WTC11 (cell line): ENCODE measurements around the gene SH3TC2. TPM values are rescaled to one million over a fixed set of nuclear protein-coding genes. Genes with fewer than 3 reads are reported as not detected.

Source experiments
- ATAC-seq: fragments of 200-7000 bp; cut with Tn5 transposase; 2 replicates; pipeline ENCODE4 v1.10.0; 2021; ENCODE audit warnings: mild to moderate bottlenecking, moderate library complexity
- CTCF ChIA-PET: fragments of 300-600 bp; sonication (Branson Sonifier 250); formaldehyde crosslinking; loops from one replicate; lab custom pipeline; 2021; ENCODE audit warnings: antibody characterized with exemption; lab: Charles Lee
- POLR2A ChIA-PET: fragments of 350-600 bp; sonication (Branson Sonifier 250); formaldehyde crosslinking; loops from one replicate; lab custom pipeline; 2021; ENCODE audit warnings: antibody characterized with exemption; lab: Charles Lee
- DNase-seq: peaks from one replicate; pipeline ENCODE4 v3.0.0; 2021; ENCODE audit warnings: low spot score
- H3K27ac Mint-ChIP-seq: 2 replicates; pipeline ENCODE4 v1.8.0; 2021; ENCODE audit warnings: mixed read lengths
- H3K27me3 Mint-ChIP-seq: 2 replicates; pipeline ENCODE4 v1.8.0; 2021; ENCODE audit warnings: low read depth, mild to moderate bottlenecking, moderate library complexity, mixed read lengths
- H3K36me3 Mint-ChIP-seq: 2 replicates; pipeline ENCODE4 v1.8.0; 2021; ENCODE audit warnings: mixed read lengths
- H3K4me1 Mint-ChIP-seq: 2 replicates; pipeline ENCODE4 v1.8.0; 2022; ENCODE audit warnings: mixed read lengths
- H3K4me3 Mint-ChIP-seq: 2 replicates; pipeline ENCODE4 v1.8.0; 2021; ENCODE audit warnings: mild to moderate bottlenecking, moderate library complexity, mixed read lengths
- H3K9me3 Mint-ChIP-seq: 2 replicates; pipeline ENCODE4 v1.8.0; 2021; ENCODE audit warnings: mixed read lengths
- ATF1 ChIP-seq: sonication (generic); formaldehyde crosslinking; IDR thresholded peaks from 2 replicates; pipeline ENCODE4 v1.8.1; 2023; ENCODE audit warnings: mild to moderate bottlenecking, moderate library complexity, missing genetic modification reagents
- ATF6 ChIP-seq: sonication (generic); formaldehyde crosslinking; IDR thresholded peaks from 2 replicates; pipeline ENCODE4 v1.8.1; 2023; ENCODE audit warnings: mild to moderate bottlenecking, missing genetic modification reagents
- CDX4 ChIP-seq: fragments of 250-450 bp; sonication (Bioruptor Pico); IDR thresholded peaks from 2 replicates; pipeline ENCODE4 v1.9.0; 2021; ENCODE audit warnings: moderate library complexity, mild to moderate bottlenecking, inconsistent platforms, borderline replicate concordance
- EMX1 ChIP-seq: fragments of 250-450 bp; sonication (Bioruptor Pico); IDR thresholded peaks from 2 replicates; pipeline ENCODE4 v1.8.0; 2021; ENCODE audit warnings: mild to moderate bottlenecking
- HMGXB4 ChIP-seq: sonication (generic); formaldehyde crosslinking; IDR thresholded peaks from 2 replicates; pipeline ENCODE4 v1.8.1; 2023; ENCODE audit warnings: mild to moderate bottlenecking, moderate library complexity, missing genetic modification reagents
- IRF1 ChIP-seq: sonication (generic); formaldehyde crosslinking; IDR thresholded peaks from 2 replicates; pipeline ENCODE4 v1.8.0; 2023; ENCODE audit warnings: missing genetic modification reagents
- IRF2 ChIP-seq: sonication (generic); formaldehyde crosslinking; IDR thresholded peaks from 2 replicates; pipeline ENCODE4 v1.8.0; 2022; ENCODE audit warnings: low read depth, missing genetic modification reagents, borderline replicate concordance
- JUN ChIP-seq: sonication (generic); formaldehyde crosslinking; IDR thresholded peaks from 2 replicates; pipeline ENCODE4 v1.8.0; 2023; ENCODE audit warnings: mild to moderate bottlenecking, missing genetic modification reagents
- MXD4 ChIP-seq: fragments of 250-450 bp; sonication (Bioruptor Pico); IDR thresholded peaks from 2 replicates; pipeline ENCODE4 v1.8.0; 2021; ENCODE audit warnings: mild to moderate bottlenecking, moderate library complexity, borderline replicate concordance
- NFE2L1 ChIP-seq: sonication (generic); formaldehyde crosslinking; IDR thresholded peaks from 2 replicates; pipeline ENCODE4 v1.8.1; 2023; ENCODE audit warnings: missing genetic modification reagents
- OVOL2 ChIP-seq: fragments of 250-450 bp; sonication (Bioruptor Pico); IDR thresholded peaks from 2 replicates; pipeline ENCODE4 v1.9.0; 2021; ENCODE audit warnings: mild to moderate bottlenecking, borderline replicate concordance
- PRDM15 ChIP-seq: sonication (generic); formaldehyde crosslinking; IDR thresholded peaks from 2 replicates; pipeline ENCODE4 v1.8.0; 2022; ENCODE audit warnings: missing genetic modification reagents
- RORB ChIP-seq: fragments of 250-450 bp; sonication (Bioruptor Pico); IDR thresholded peaks from 2 replicates; pipeline ENCODE4 v1.9.0; 2021; ENCODE audit warnings: mild to moderate bottlenecking
- TCF7 ChIP-seq: sonication (generic); formaldehyde crosslinking; IDR thresholded peaks from 2 replicates; pipeline ENCODE4 v1.8.0; 2022; ENCODE audit warnings: mild to moderate bottlenecking, low read depth, missing genetic modification reagents, moderate library complexity
- USF1 ChIP-seq: sonication (generic); formaldehyde crosslinking; IDR thresholded peaks from 2 replicates; pipeline ENCODE4 v1.8.0; 2022; ENCODE audit warnings: mild to moderate bottlenecking, missing genetic modification reagents
- ZMAT4 ChIP-seq: fragments of 250-450 bp; sonication (Bioruptor Pico); IDR thresholded peaks from 2 replicates; pipeline ENCODE4 v1.9.0; 2021; ENCODE audit warnings: mild to moderate bottlenecking
- ZNF121 ChIP-seq: sonication (generic); formaldehyde crosslinking; IDR thresholded peaks from 2 replicates; pipeline ENCODE4 v1.8.0; 2023; ENCODE audit warnings: missing genetic modification reagents
- total RNA-seq: library from RNA; stranded (reverse); gene quantifications from 3 replicates; pipeline ENCODE4 v1.2.3, GENCODE V29; 2021
- TF ChIP-seq, protein P1 (sequence below): sonication (generic); formaldehyde crosslinking; IDR thresholded peaks from 2 replicates; pipeline ENCODE4 v1.8.1; 2022; ENCODE audit warnings: low read depth, mild to moderate bottlenecking, moderate library complexity, missing genetic modification reagents, borderline replicate concordance
- TF ChIP-seq, protein P2 (sequence below): sonication (generic); formaldehyde crosslinking; IDR thresholded peaks from 2 replicates; pipeline ENCODE4 v1.8.1; 2022; ENCODE audit warnings: mild to moderate bottlenecking, moderate library complexity, missing genetic modification reagents
- TF ChIP-seq, protein P3 (sequence below): fragments of 250-450 bp; sonication (Bioruptor Pico); conservative IDR thresholded peaks from 2 replicates; pipeline ENCODE4 v1.9.0; 2021; ENCODE audit warnings: mild to moderate bottlenecking

Gene SH3TC2
- total RNA-seq, 1 experiment from 2014 or later: 0.61 TPM

GRCh38 chr5:149018909-149019443 lies 43.9 kb downstream of the SH3TC2 start (continued):
- TF ChIP-seq JUN: no peak
- TF ChIP-seq, protein P1, sequence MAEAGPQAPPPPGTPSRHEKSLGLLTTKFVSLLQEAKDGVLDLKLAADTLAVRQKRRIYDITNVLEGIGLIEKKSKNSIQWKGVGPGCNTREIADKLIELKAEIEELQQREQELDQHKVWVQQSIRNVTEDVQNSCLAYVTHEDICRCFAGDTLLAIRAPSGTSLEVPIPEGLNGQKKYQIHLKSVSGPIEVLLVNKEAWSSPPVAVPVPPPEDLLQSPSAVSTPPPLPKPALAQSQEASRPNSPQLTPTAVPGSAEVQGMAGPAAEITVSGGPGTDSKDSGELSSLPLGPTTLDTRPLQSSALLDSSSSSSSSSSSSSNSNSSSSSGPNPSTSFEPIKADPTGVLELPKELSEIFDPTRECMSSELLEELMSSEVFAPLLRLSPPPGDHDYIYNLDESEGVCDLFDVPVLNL: no peak
- no peak for TF ChIP-seq USF1 (CRISPR knock-in tag)
- no peak for TF ChIP-seq EMX1 (CRISPR knock-in tag)
- no peak for TF ChIP-seq TCF7 (CRISPR knock-in tag)

DNA sequence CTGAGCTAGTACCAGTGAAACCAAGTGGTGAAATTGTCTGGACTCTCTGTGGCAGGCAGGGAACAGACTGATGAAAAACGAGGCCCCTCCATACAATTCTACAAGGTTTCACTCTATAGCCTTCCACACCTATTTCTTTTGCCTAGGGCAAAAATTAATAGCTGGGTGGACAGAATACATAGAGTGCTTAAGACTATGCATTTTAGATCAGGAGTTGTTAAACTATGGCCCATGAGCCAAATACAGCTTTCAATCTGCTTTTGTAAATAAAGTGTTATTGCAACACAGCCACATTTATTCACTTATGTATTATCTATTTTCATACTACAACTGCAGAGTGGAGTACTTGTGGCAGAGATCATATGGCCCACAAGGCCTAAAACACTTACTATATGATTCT lies 45.2 kb downstream of the SH3TC2 start:
- Mint-ChIP-seq H3K36me3 (no peaks in the 10 kb centered on the region), H3K27ac (no peak overlapping the region), H3K27me3 (no peaks in the 10 kb centered on the region), H3K9me3 (peaks cover 8% of the 10 kb centered on the region; the same call in 1 of the 2 replicates), H3K4me1 (peaks cover 16% of the 10 kb centered on the region), H3K4me3 (no peak overlapping the region)
- ChIA-PET CTCF (no interaction called here), POLR2A (no interaction called here)
- ATAC-seq (no peak), DNase-seq (no peak)
- TF ChIP-seq CDX4 (CRISPR knock-in tag): no peak
- TF ChIP-seq JUN: no peak
- no peak for TF ChIP-seq ZMAT4 (CRISPR knock-in tag)
- no peak for TF ChIP-seq PRDM15
- TF ChIP-seq IRF2 (CRISPR knock-in tag): no peak
- no peak for TF ChIP-seq NFE2L1
- TF ChIP-seq HMGXB4 (CRISPR knock-in tag): no peak
- no peak for TF ChIP-seq ATF1 (CRISPR knock-in tag)
- no peak for TF ChIP-seq ZNF121
- no peak for TF ChIP-seq ATF6
- TF ChIP-seq, protein P2, sequence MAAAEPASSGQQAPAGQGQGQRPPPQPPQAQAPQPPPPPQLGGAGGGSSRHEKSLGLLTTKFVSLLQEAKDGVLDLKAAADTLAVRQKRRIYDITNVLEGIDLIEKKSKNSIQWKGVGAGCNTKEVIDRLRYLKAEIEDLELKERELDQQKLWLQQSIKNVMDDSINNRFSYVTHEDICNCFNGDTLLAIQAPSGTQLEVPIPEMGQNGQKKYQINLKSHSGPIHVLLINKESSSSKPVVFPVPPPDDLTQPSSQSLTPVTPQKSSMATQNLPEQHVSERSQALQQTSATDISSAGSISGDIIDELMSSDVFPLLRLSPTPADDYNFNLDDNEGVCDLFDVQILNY (CRISPR knock-in tag): no peak
- TF ChIP-seq TCF7 (CRISPR knock-in tag): no peak
- TF ChIP-seq, protein P3, sequence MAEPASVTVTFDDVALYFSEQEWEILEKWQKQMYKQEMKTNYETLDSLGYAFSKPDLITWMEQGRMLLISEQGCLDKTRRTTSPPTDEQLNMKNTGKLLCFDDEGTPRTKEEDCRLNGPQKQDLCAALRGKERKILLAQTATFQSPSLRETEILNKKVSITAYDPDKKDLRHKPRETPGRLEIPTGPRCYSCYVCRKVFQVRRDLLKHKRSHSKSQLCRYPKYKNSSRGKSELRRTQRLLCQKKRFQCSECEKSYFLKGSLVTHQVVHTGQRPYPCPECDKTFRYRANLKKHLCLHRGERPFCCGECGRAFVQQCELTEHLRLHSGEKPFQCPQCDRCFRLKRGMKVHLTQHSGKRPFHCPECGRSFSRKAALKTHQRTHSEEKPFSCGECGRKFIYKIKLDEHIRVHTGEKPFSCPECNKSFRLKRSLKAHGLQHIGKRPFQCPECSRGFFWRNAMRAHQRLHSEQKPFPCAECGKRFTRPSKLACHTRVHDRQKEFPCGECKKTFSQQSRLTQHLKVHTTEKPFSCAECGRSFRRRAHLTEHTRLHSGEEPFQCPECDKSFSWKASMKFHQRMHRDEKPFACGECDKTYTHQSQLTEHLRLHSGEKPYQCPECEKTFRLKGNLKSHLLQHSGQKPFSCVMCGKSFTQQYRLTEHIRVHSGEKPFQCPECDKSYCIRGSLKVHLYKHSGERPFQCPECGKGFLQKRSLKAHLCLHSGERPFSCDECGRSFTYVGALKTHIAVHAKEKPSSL (CRISPR knock-in tag): no peak
- TF ChIP-seq RORB (CRISPR knock-in tag): no peak
- no peak for TF ChIP-seq MXD4
- TF ChIP-seq IRF1 (CRISPR knock-in tag): no peak
- no peak for TF ChIP-seq OVOL2 (CRISPR knock-in tag)
